K562 (cell line): ENCODE measurements around the gene NAXE. TPM values are rescaled to one million over a fixed set of nuclear protein-coding genes. Genes with fewer than 3 reads are reported as not detected.

Experiments
- BRF2 ChIP-seq: IDR thresholded peaks from 3 replicates; pipeline ENCODE4 v1.6.1; 2011; ENCODE audit warnings: borderline replicate concordance, mild to moderate bottlenecking; ENCODE audit not compliant: insufficient read length, insufficient read depth
- CTCFL ChIP-seq: IDR thresholded peaks from 2 replicates; pipeline ENCODE4 v1.6.1; 2011; ENCODE audit warnings: borderline replicate concordance, low read depth, mild to moderate bottlenecking, moderate library complexity, low read length; ENCODE audit not compliant: insufficient read depth, poor library complexity, severe bottlenecking
- GABPB1 ChIP-seq: sonication (generic); formaldehyde crosslinking; IDR thresholded peaks from 2 replicates; pipeline ENCODE4 v1.8.0; 2022; ENCODE audit warnings: mild to moderate bottlenecking, missing genetic modification reagents
- NELFE ChIP-seq: IDR thresholded peaks from 2 replicates; pipeline ENCODE4 v1.6.1; 2011; ENCODE audit warnings: mild to moderate bottlenecking; ENCODE audit not compliant: insufficient read depth, insufficient read length
- NFXL1 ChIP-seq: fragments of 450-650 bp; formaldehyde crosslinking; IDR thresholded peaks from 2 replicates; pipeline ENCODE4 v1.4.0; 2021; ENCODE audit warnings: mild to moderate bottlenecking
- SIX5 ChIP-seq, 2 experiments: IDR thresholded peaks; 2 replicates each; pipeline ENCODE4 v1.6.1; 2011; ENCODE audit warnings: low read length in 2 of 2, borderline replicate concordance in 1 of 2, low read depth in 1 of 2, mild to moderate bottlenecking in 1 of 2, moderate library complexity in 1 of 2; ENCODE audit not compliant: insufficient read depth in 1 of 2
- TEAD4 ChIP-seq, 2 experiments: sonication (generic) in 1 of 2; formaldehyde crosslinking in 1 of 2; IDR thresholded peaks; 2 replicates each; pipeline versions ENCODE4 v1.6.1 to v1.8.0; 2012 to 2022; ENCODE audit warnings: borderline replicate concordance in 1 of 2, inconsistent platforms in 1 of 2, low read length in 1 of 2, mild to moderate bottlenecking in 1 of 2, missing genetic modification reagents in 1 of 2
- ZNF134 ChIP-seq: fragments of 250-450 bp; sonication (Bioruptor Pico); conservative IDR thresholded peaks from 2 replicates; pipeline ENCODE4 v1.4.0; 2020
- ZNF384 ChIP-seq: IDR thresholded peaks from 2 replicates; pipeline ENCODE4 v1.6.1; 2012; ENCODE audit warnings: low read depth, low read length, improper control_type of control experiment
- polyA plus RNA-seq, 8 experiments: library from polyadenylated mRNA; depleted of rRNA in 4 of 8; stranded (reverse) in 5 of 8; unstranded in 3 of 8; fragments of >200 nt; fragmentation: Nextera tagmentation in 2 of 8; fragmentation: Illumina TruSeq in 1 of 8; extraction: Ambion mirVana in 2 of 8; extraction: Trizol in 1 of 8; gene quantifications; 2 replicates each; pipeline versions ENCODE4 v1.2.1 to v1.2.3, GENCODE V29; 2011 to 2014; ENCODE audit warnings: inconsistent platforms in 1 of 8, missing spikeins in 1 of 8
- total RNA-seq, 7 experiments: library from RNA; depleted of rRNA in 6 of 7; stranded (reverse); fragments of >200 nt in 6 of 7; fragmentation: Illumina TruSeq in 2 of 7; extraction: Trizol in 2 of 7; gene quantifications; 2 replicates each; pipeline versions ENCODE4 v1.2.1 to v1.2.3, GENCODE V29; 2011 to 2021; ENCODE audit warnings: low replicate concordance in 1 of 7
- TF ChIP-seq, protein P1 (sequence below): fragments of 450-650 bp; IDR thresholded peaks from 2 replicates; pipeline ENCODE4 v1.7.0; 2016; ENCODE audit warnings: borderline replicate concordance
- TF ChIP-seq, protein P2 (sequence below): IDR thresholded peaks from 2 replicates; pipeline ENCODE4 v1.6.1; 2012; ENCODE audit warnings: low read depth, low read length, improper control_type of control experiment, borderline replicate concordance
- TF ChIP-seq, protein P3 (sequence below): fragments of 250-450 bp; sonication (Bioruptor Pico); IDR thresholded peaks from 2 replicates; pipeline ENCODE4 v1.5.0; 2022; ENCODE audit warnings: mild to moderate bottlenecking
- TF ChIP-seq, protein P4 (sequence below): fragments of 450-650 bp; IDR thresholded peaks from 2 replicates; pipeline ENCODE4 v1.6.1; 2016; ENCODE audit warnings: mild to moderate bottlenecking

Gene NAXE
- total and polyA plus RNA-seq, 9 of the 15 experiments (the other 6 are each of a cell fraction or from before 2014, with no cell fraction given) = 27.3 to 137 (median 90.0) TPM

DNA sequence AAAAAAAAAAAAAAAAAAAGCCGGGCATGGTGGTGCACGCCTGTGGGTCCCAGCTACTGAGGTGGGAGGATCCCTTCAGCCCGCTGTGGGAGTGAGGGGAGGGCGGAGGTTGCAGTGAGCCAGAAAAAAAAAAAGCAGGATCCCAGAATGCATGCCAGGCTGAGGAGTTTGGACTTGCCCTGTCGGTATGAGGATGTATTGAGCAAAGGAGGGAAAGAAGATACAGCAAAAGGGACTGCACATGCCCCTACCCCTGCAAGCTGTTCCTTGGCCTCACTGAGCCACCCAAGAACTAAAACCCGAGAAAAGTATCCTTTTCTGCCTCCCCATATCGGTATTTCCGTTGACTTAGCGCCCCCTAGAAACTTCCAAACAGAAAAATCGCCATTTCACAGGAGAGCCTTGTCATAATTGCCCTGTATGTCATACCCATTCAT, 11.0 kb downstream of the NAXE start (continued):
- no peak for TF ChIP-seq BRF2
- no peak for TF ChIP-seq NELFE
- no peak for TF ChIP-seq SIX5 (IDR thresholded peaks at IDR 0.05; ENCODE audit: borderline replicate concordance in 1 of 2, insufficient read depth in 1 of 2, low read depth in 1 of 2, low read length in 2 of 2)
- TF ChIP-seq CTCFL = no peak
- TF ChIP-seq, protein P1, sequence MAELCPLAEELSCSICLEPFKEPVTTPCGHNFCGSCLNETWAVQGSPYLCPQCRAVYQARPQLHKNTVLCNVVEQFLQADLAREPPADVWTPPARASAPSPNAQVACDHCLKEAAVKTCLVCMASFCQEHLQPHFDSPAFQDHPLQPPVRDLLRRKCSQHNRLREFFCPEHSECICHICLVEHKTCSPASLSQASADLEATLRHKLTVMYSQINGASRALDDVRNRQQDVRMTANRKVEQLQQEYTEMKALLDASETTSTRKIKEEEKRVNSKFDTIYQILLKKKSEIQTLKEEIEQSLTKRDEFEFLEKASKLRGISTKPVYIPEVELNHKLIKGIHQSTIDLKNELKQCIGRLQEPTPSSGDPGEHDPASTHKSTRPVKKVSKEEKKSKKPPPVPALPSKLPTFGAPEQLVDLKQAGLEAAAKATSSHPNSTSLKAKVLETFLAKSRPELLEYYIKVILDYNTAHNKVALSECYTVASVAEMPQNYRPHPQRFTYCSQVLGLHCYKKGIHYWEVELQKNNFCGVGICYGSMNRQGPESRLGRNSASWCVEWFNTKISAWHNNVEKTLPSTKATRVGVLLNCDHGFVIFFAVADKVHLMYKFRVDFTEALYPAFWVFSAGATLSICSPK = no peak
- no peak for TF ChIP-seq NFXL1 (CRISPR knock-in tag)
- TF ChIP-seq ZNF134 (CRISPR knock-in tag) = no peak
- TF ChIP-seq ZNF384 = peak; percentile 66
- TF ChIP-seq, protein P2, sequence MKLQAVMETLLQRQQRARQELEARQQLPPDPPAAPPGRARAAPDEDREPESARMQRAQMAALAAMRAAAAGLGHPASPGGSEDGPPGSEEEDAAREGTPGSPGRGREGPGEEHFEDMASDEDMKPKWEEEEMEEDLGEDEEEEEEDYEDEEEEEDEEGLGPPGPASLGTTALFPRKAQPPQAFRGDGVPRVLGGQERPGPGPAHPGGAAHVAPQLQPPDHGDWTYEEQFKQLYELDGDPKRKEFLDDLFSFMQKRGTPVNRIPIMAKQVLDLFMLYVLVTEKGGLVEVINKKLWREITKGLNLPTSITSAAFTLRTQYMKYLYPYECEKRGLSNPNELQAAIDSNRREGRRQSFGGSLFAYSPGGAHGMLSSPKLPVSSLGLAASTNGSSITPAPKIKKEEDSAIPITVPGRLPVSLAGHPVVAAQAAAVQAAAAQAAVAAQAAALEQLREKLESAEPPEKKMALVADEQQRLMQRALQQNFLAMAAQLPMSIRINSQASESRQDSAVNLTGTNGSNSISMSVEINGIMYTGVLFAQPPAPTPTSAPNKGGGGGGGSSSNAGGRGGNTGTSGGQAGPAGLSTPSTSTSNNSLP = no peak
- TF ChIP-seq GABPB1 = no peak
- TF ChIP-seq, protein P3, sequence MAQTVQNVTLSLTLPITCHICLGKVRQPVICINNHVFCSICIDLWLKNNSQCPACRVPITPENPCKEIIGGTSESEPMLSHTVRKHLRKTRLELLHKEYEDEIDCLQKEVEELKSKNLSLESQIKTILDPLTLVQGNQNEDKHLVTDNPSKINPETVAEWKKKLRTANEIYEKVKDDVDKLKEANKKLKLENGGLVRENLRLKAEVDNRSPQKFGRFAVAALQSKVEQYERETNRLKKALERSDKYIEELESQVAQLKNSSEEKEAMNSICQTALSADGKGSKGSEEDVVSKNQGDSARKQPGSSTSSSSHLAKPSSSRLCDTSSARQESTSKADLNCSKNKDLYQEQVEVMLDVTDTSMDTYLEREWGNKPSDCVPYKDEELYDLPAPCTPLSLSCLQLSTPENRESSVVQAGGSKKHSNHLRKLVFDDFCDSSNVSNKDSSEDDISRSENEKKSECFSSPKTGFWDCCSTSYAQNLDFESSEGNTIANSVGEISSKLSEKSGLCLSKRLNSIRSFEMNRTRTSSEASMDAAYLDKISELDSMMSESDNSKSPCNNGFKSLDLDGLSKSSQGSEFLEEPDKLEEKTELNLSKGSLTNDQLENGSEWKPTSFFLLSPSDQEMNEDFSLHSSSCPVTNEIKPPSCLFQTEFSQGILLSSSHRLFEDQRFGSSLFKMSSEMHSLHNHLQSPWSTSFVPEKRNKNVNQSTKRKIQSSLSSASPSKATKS (CRISPR knock-in tag) = no peak
- TF ChIP-seq TEAD4 (IDR thresholded peaks at IDR 0.05; ENCODE audit: low read length) = peak; percentile 38; the same call in 1 of the 2 replicates
- no peak for TF ChIP-seq TEAD4 (CRISPR knock-in tag; IDR thresholded peaks at IDR 0.05; ENCODE audit: borderline replicate concordance)
- TF ChIP-seq, protein P4, sequence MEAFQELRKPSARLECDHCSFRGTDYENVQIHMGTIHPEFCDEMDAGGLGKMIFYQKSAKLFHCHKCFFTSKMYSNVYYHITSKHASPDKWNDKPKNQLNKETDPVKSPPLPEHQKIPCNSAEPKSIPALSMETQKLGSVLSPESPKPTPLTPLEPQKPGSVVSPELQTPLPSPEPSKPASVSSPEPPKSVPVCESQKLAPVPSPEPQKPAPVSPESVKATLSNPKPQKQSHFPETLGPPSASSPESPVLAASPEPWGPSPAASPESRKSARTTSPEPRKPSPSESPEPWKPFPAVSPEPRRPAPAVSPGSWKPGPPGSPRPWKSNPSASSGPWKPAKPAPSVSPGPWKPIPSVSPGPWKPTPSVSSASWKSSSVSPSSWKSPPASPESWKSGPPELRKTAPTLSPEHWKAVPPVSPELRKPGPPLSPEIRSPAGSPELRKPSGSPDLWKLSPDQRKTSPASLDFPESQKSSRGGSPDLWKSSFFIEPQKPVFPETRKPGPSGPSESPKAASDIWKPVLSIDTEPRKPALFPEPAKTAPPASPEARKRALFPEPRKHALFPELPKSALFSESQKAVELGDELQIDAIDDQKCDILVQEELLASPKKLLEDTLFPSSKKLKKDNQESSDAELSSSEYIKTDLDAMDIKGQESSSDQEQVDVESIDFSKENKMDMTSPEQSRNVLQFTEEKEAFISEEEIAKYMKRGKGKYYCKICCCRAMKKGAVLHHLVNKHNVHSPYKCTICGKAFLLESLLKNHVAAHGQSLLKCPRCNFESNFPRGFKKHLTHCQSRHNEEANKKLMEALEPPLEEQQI = no peak
